NCI-H128 (cell line): ENCODE results near the gene SLC16A8.

Experiments
- DNase-seq: peaks from one replicate; lab custom pipeline; 2025; ENCODE audit not compliant: unreplicated experiment; lab: John Stamatoyannopoulos, UW

The SLC16A8 gene

GRCh38 chr22:38074181-38075104 is 9.5 kb downstream of the SLC16A8 start:
- DNase-seq, result no peak

- no peak for DNase-seq
Measured at GRCh38 chr22:38073150-38074130, 10.5 kb downstream of the SLC16A8 start.

- no peak for DNase-seq
Measured at GRCh38 chr22:38072322-38073149, 11.4 kb downstream of the SLC16A8 start.

GRCh38 chr22:38071421-38072321 is 12.3 kb downstream of the SLC16A8 start:
- no peak for DNase-seq

- no peak for DNase-seq
Measured at GRCh38 chr22:38070250-38070921, 13.6 kb downstream of the SLC16A8 start.

- DNase-seq, result no peak
Measured at GRCh38 chr22:38069372-38070249, 14.4 kb downstream of the SLC16A8 start.

- no peak for DNase-seq
Measured at GRCh38 chr22:38068641-38069371, 15.2 kb downstream of the SLC16A8 start.

- DNase-seq, result no peak
Measured at GRCh38 chr22:38067761-38068360, 16.1 kb downstream of the SLC16A8 start.

GRCh38 chr22:38067028-38067415 is 17.0 kb downstream of the SLC16A8 start:
- no peak for DNase-seq

GRCh38 chr22:38066381-38067027 is 17.5 kb downstream of the SLC16A8 start:
- no peak for DNase-seq

- DNase-seq, result no peak
Measured at GRCh38 chr22:38065539-38065938, 18.4 kb downstream of the SLC16A8 start.

- no peak for DNase-seq
Measured at GRCh38 chr22:38062791-38063190, 21.2 kb downstream of the SLC16A8 start.

- DNase-seq, result peak; percentile 48
Measured at GRCh38 chr22:38056969-38057891, 26.8 kb downstream of the SLC16A8 start, which contains the start of gene PICK1. TSS of gene PICK1 (plus strand) at chr22:38057404. CDS start at chr22:38057810, 406 bp downstream.

GRCh38 chr22:38051900-38052862 is 31.8 kb downstream of the SLC16A8 start:
- DNase-seq, result peak; percentile 45
